ENCODE data around the gene CELA2A.
"Not testable (repeated sequence)": the region's sequence is repeated elsewhere in the genome, so short reads cannot be mapped to it uniquely, and the experiment has no call there.

CELA2A gene

DNA sequence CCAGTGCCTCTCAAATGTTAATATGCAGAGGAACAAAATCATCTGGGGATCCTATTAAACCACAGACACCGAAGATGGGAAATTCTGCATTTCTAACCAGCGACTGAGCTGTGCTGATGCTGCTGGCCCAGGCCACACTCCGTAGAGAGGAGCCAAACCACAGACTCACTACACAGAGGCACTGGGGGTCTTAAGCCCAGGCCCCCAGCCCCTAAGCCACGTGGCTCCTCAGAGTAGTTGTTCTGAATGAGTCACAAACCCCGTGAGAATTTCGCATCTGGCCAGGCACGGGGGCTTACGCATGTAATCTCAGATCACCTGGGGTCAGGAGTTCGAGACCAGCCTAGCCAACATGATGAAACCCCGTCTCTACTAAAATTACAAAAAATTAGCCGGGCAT is 2.8 kb upstream of the CELA2A start:
- no peak for FAIRE-seq
- no peak for DNase-seq (ENCODE audit: insufficient read length, low spot score)
- TF ChIP-seq SPI1 (IDR thresholded peaks at IDR 0.05; ENCODE audit: low read depth, low read length) (no peak), TAF1 (IDR thresholded peaks at IDR 0.05; ENCODE audit: low read depth, low read length) (no peak), POLR2AphosphoS5 (IDR thresholded peaks at IDR 0.05; ENCODE audit: low read depth, low read length) (no peak), PAX5 (IDR thresholded peaks at IDR 0.05; ENCODE audit: insufficient read depth, low read length, severe bottlenecking) (no peak), POLR2A (IDR thresholded peaks at IDR 0.05; ENCODE audit: low read depth, low read length) (no peak), POU2F2 (IDR thresholded peaks at IDR 0.05; ENCODE audit: low read depth, low read length) (no peak)

DNA sequence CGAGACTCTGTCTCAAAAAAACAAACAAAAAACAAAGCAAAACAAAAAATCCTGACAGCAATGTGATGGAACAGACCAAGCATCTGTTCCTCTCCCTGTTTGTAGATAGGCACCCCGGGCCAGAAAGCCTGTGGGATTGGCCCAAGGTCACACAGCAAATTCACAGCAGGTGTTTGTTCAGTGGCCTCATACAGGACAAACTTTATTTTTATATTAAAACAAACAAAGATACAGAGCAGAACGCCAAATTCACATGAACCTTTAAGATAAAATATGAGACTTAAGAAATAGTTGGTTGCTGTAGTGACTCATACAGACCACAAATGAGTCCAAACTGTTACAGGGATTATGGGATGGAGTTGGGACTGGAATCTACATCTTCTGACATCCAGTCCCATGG is 2.3 kb upstream of the CELA2A start:
- no peak for TF ChIP-seq POLR2A (IDR thresholded peaks at IDR 0.05; ENCODE audit: low read depth, low read length)
- DNase-seq (ENCODE audit: insufficient read length, low spot score) (no peak), FAIRE-seq (no peak)

DNA sequence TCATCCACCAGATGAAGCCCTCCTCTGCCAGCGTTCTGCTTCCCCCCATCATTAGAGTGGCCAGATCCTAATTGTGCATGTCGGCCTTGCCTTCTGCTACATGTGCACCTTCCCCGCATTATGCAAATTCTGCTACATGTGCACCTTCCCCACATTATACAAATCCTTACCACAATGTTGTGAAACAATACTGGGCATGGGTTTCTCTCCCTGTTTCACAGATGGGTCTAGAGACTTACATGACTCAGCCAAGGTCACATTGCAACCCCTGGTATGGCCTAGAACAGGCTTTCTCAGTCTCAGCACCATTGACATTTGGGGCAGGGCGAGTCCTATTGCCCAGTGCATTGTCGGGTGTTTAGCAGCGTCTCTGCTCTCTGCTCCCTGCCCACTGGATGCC is 1.0 kb upstream of the CELA2A start:
- TF ChIP-seq POU2F2 (IDR thresholded peaks at IDR 0.05; ENCODE audit: low read depth, low read length) (peak; percentile 79; the same call in 1 of the 2 replicates), POLR2AphosphoS5 (IDR thresholded peaks at IDR 0.05; ENCODE audit: low read depth, low read length) (no peak)
- FAIRE-seq, result peak; percentile 89
- no peak for DNase-seq (ENCODE audit: insufficient read length, low spot score)

DNA sequence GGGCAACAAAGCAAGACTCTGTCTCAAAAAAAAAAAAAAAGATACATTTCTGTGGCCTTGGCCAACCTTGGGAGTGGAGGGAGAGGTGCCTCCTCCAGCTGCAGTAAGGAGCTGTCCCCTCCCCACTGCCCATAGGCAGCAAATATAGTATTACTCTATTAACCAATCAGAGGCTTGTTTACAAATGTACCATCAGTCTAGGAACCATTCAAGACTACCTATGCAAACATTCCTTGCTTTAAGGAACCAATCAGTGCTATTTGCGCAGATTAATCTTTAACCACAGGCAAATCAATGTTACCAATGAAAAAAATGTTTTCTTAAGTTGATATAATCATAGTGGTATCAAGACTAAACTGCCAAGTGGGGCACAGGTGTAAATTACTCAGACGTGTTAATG is 1.1 kb downstream of the CELA2A start:
- FAIRE-seq, result no peak
- DNase-seq (ENCODE audit: insufficient read length, low spot score), result no peak
- no peak for TF ChIP-seq POU2F2 (IDR thresholded peaks at IDR 0.05; ENCODE audit: low read depth, low read length)
- TF ChIP-seq TAF1 (IDR thresholded peaks at IDR 0.05; ENCODE audit: low read depth, low read length), result no peak
- TF ChIP-seq PAX5 (IDR thresholded peaks at IDR 0.05; ENCODE audit: insufficient read depth, low read length, severe bottlenecking), result no peak
- no peak for TF ChIP-seq POLR2AphosphoS5 (IDR thresholded peaks at IDR 0.05; ENCODE audit: low read depth, low read length)
- no peak for TF ChIP-seq SPI1 (IDR thresholded peaks at IDR 0.05; ENCODE audit: low read depth, low read length)
- no peak for TF ChIP-seq POLR2A (IDR thresholded peaks at IDR 0.05; ENCODE audit: low read depth, low read length)

DNA sequence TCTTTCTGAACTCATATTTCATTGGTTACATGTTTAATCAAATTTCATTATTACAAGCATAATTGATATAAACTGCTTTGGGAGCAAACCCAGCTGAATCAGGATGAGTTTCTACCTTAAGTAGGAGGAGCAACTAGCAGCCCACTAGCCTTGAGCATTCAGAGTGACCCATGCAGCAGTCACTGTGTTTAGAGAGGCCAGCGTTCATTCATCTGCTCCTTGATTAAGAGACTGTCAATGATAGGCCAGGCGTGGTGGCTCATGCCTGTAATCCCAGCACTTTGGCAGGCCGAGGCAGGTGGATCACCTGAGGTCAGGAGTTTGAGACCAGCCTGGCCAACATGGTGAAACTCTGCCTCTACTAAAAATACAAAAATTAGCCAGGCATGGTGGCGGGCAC is 1.9 kb downstream of the CELA2A start:
- not testable (repeated sequence) for DNase-seq (ENCODE audit: insufficient read length, low spot score)

DNA sequence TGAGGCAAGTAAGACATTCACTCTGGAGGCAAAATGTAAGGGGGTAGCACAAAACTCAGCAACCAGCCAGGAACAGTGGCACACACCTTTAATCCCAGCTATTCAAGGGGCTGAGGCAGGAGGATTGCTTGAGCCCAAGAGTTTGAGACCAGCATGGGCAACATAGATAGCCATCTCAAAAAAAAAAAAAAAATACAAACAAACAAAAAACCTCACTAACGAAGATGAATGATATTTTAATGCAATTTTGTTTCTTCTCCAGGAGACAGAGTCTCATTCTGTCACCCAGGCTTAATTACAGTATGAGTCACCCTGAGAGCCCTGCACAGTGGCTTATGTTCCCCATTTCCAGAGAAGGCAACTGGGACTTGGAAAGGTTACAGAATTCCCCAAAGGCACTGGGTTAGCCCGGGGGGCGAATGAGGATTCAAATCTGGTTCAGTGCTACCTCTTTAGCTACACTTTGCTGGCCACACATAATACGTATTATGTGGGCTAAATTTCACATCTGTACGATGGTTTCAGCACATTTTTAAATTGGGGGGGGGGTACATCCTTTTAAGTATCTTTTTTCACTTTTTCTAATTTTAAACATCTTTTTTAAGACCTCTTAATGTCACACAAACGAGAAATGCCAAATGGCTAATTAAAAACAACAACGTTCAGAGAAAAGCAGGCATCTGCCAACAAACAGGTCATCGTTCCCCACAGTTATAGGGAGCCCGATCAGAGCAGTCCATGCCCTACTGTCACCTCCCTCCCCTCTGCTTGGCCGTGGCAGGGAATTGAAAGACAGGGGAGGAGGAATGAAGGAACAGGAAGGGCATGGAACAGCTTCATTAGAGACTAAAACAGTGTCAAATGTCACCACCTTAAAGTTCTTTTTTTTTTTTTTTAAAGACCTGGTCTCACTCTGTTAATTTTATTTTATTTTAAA is 3.5 kb downstream of the CELA2A start:
- FAIRE-seq (no peak), DNase-seq (ENCODE audit: insufficient read length, low spot score) (no peak)
- TF ChIP-seq PAX5 (IDR thresholded peaks at IDR 0.05; ENCODE audit: insufficient read depth, low read length, severe bottlenecking), result no peak
- no peak for TF ChIP-seq POU2F2 (IDR thresholded peaks at IDR 0.05; ENCODE audit: low read depth, low read length)
- TF ChIP-seq SPI1 (IDR thresholded peaks at IDR 0.05; ENCODE audit: low read depth, low read length), result no peak
- no peak for TF ChIP-seq TAF1 (IDR thresholded peaks at IDR 0.05; ENCODE audit: low read depth, low read length)
- no peak for TF ChIP-seq POLR2AphosphoS5 (IDR thresholded peaks at IDR 0.05; ENCODE audit: low read depth, low read length)
- TF ChIP-seq POLR2A (IDR thresholded peaks at IDR 0.05; ENCODE audit: low read depth, low read length), result no peak

More for the DNA sequence above, 1.9 kb downstream of the CELA2A start:
- not testable (repeated sequence) for FAIRE-seq

DNA sequence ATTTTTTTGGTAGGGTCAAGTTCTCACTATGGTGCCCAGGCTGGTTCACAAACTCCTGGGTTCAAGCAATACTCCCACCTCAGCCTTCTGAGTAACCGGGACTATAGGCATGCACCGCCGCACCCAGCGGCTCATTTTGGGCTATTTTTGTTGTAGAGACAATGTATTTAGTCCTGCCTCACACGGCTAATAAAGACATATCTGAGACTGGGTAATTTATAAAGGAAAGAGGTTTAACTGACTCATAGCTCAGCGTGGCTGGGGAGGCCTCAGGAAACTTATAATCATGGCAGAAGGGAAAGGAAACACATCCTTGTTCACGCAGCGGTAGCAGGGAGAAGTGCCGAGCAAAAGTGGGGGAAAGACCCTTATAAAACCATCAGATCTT is 4.2 kb downstream of the CELA2A start:
- no peak for DNase-seq (ENCODE audit: insufficient read length, low spot score)
- no peak for TF ChIP-seq PAX5 (IDR thresholded peaks at IDR 0.05; ENCODE audit: insufficient read depth, low read length, severe bottlenecking)
- TF ChIP-seq TAF1 (IDR thresholded peaks at IDR 0.05; ENCODE audit: low read depth, low read length), result no peak
- no peak for TF ChIP-seq POU2F2 (IDR thresholded peaks at IDR 0.05; ENCODE audit: low read depth, low read length)
- no peak for TF ChIP-seq POLR2A (IDR thresholded peaks at IDR 0.05; ENCODE audit: low read depth, low read length)
- TF ChIP-seq POLR2AphosphoS5 (IDR thresholded peaks at IDR 0.05; ENCODE audit: low read depth, low read length), result no peak
- TF ChIP-seq SPI1 (IDR thresholded peaks at IDR 0.05; ENCODE audit: low read depth, low read length), result no peak
- FAIRE-seq, result no peak

DNA sequence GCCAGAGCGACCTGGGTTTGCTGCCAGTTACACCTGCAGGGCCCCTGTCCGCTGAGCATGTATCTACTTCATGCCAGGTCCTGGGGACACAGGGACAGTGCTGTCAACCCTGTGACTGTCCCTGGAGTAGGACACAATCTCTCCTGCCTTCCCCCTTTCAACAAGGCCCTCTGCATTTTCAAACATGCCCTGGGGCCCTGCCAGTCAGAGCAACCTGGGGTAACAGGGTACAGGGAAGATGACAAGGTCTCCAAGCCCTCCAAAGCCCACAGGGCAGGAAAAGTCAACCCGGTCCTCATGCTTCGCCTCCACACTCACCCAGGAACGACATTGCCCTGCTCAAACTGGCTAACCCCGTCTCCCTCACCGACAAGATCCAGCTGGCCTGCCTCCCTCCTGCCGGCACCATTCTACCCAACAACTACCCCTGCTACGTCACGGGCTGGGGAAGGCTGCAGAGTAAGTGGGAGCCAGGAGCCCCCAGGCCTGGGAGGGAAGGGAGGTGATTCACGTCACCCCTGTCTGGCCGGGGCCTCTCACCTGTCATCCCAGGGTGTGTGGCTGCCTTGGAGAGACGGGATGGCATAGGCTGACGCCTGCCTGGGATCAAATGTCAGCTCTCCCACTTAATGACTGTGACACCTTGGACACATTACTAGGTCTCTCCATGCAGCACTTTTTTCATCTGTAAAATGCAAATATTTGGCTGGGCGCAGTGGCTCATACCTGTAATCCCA is 6.7 kb downstream of the CELA2A start:
- not testable (repeated sequence) for DNase-seq (ENCODE audit: insufficient read length, low spot score); FAIRE-seq

DNA sequence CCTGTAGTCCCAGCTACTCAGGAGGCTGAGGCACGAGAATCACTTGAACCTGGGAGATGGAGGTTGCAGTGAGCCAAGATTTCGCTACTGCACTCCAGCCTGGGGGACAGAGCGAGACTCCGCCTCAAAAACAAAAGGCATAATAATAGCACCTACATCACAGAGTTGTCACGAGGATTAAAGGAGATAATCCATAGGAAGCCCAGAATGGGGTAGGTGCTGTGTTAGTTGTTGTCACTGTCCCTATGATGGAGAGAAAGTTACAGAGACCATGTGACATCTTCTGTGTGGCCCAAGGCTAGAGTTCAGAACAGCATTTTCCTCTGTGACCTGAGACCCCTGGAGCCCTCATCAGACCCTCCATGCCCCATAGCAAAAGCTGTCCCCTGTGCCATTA is 7.4 kb downstream of the CELA2A start:
- DNase-seq (ENCODE audit: insufficient read length, low spot score); FAIRE-seq: not testable (repeated sequence)

DNA sequence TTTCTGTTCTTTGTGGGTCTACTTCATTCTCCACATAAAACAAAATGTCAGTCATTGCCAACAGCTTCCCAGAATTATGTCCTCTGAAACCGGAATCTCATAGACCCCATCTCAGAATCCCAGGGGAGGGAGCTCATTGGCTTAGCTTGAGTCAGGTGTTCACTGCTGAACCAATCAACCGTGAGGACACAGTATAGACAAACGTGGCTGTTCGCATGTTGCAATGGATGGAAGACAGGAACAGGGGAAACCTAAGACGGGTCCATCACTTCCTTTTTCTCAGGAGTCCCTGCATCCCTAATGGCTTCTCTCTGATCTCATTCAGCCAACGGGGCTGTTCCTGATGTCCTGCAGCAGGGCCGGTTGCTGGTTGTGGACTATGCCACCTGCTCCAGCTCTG is 9.1 kb downstream of the CELA2A start:
- TF ChIP-seq POU2F2 (IDR thresholded peaks at IDR 0.05; ENCODE audit: low read depth, low read length), result no peak
- TF ChIP-seq SPI1 (IDR thresholded peaks at IDR 0.05; ENCODE audit: low read depth, low read length), result no peak
- TF ChIP-seq POLR2A (IDR thresholded peaks at IDR 0.05; ENCODE audit: low read depth, low read length), result no peak

DNA sequence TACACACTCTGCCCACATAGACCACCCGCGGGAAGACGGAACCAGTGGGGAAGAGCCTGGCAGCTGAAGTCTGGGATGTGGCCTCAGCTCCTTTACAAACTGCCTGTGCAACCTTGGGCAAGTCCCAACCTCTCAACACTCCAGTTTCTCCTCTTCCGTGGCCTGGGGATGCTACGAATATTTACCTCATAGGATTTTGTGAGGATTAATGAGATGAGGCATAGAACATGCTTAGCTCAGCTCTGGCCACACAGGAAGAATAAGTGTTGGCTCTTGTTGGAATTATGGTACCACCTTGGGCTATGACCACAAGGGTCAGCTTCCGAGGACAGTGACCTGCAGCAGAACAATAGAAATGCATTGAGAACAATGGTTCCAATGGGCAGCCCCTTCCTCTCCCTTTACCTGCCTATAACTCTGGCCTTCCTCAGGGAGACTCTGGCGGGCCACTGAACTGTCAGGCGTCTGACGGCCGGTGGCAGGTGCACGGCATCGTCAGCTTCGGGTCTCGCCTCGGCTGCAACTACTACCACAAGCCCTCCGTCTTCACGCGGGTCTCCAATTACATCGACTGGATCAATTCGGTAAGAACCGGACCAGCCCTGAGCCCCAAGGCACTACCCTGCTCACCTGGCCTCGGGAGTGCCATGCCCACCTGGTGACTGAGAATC is 10.6 kb downstream of the CELA2A start:
- DNase-seq (ENCODE audit: insufficient read length, low spot score); FAIRE-seq: not testable (repeated sequence)

More for the DNA sequence above, 9.1 kb downstream of the CELA2A start:
- no peak for FAIRE-seq
- no peak for DNase-seq (ENCODE audit: insufficient read length, low spot score)
